GM19397 (cell line): ENCODE results near the gene ELMO1.

Experiments
- ATAC-seq: cut with Tn5 transposase; IDR thresholded peaks from one replicate; pipeline ENCODE4 v1.9.1; 2021; ENCODE audit warnings: mild to moderate bottlenecking, moderate library complexity; ENCODE audit not compliant: unreplicated experiment

Gene ELMO1

DNA sequence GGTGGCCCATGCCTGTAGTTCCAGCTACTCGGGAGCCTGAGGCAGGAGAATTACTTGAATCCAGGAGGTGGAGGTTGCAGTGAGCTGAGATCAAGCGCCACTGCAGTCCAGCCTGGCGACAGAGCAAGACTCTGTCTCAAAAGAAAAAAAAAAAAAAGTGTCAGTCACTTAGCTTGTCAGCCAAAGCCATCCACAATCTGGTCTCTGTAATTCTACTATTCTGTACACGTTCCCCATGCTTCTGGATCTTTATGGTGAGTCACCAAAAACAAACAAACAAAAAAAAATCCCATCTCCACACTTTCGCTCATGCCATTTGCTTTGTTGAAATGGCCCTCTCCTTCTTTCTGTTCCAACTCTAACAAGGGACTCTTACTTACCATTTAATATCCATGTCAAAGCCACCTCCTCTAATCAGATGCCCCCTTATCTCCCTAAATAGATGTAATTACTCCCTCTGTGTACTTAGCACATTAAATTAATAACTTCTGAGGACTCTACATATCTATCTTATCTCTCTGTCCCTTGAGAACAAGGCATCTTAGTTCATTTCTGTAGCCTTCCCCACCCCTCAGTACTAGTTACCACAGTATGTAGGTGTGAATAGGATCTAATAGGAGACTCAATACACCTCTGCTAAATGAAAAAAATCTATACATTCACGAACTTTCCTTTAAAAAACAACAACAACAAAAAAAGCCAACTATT, 128.4 kb downstream of the ELMO1 start:
- no peak for ATAC-seq

GRCh38 chr7:37318541-37318940, 130.1 kb downstream of the ELMO1 start:
- ATAC-seq = no peak

DNA sequence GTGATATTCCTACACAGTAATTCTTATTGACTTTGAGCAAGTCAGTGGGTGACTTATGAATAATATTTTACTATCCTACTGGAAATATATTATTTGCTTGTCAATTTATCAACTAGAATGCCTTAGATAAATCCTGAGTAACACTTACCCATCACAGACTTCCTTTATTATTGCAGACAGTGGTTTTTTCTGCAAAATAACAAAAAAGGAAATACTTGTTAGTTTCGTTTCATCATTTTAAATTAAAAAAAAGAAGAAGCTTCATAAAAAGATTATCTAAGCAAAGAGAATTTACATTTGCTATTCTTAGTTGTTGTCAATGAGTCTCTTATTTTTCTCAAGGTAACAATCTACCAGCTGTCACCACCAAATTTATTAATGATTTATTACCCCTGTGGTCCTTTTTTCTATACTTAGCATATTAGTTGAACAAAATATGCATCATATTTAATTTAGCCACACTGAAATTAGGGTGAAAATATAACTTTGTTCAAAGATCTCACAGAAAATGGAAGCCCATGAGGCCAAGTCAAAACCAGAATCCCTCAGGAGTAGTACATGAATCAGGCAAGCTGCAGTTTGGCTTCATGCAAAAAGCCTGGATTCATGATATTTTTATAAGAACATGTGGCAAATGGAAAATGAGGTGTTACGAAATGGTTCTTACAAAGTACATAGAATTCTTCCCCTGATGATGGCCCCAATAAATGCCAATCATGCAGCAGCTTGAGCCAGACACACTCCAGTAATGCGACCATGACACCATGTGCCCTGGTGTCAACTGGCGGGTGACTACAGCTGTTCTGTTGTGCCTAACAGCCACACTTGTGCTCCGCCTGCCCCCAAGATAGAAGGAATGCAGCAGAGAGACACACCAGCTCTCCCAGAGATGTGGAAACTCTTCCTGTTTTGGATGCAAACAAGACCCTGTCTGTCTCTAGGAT, 132.6 kb downstream of the ELMO1 start:
- ATAC-seq = no peak

GRCh38 chr7:37312608-37313007, 136.1 kb downstream of the ELMO1 start:
- ATAC-seq = no peak

DNA sequence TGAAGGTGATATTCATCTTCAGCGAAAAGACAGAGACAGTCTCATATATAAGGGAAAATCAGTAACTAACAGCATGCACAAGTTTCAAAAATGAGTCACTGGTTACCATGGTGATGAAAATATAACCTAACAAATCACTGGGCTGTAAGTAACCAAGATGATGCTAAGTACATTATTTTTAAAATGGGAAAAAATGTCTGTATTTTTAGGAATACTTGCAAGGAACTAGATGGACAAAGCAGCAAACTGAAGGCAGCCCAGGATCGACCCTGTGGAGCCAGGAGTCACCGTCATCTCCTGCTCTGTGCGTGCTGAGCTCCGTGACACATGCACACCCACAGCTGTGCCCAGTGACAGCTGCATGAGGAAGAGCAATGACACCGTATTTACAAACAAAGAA, 137.3 kb downstream of the ELMO1 start:
- ATAC-seq = no peak

DNA sequence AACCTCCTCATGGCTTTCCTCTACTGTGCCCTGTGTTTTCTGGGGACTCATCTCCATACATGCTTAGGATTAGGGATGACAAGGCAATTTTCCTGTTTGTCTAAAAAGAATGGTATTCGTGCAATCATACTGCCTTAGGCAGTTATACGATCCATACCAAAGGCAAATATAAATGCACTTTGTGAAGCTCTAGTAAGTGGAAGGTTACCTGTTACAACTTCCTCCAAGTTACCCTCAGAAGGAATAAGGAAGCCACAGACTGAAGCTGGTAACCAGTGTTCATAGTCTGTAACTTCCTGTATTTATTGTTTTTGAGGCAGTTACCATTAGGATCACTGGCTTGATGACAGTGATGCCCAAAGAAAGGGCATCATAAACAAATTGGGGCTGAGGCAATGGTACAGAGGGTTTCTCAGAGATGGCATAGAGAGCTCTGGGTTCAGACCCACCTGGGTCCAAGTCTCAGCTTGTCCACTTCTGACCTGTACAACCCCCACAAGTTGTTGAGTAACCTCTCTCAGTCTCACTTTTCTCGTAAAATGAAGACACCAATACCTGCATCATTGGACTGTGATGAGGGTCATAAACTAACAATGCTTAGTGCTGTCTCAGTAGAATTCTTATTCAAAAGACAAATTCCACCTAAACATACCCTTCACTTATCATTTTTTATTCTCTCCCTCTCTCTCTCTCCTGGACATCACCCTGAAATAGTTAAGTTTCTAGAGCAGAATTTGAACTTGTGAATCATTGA, 138.2 kb downstream of the ELMO1 start:
- no peak for ATAC-seq

DNA sequence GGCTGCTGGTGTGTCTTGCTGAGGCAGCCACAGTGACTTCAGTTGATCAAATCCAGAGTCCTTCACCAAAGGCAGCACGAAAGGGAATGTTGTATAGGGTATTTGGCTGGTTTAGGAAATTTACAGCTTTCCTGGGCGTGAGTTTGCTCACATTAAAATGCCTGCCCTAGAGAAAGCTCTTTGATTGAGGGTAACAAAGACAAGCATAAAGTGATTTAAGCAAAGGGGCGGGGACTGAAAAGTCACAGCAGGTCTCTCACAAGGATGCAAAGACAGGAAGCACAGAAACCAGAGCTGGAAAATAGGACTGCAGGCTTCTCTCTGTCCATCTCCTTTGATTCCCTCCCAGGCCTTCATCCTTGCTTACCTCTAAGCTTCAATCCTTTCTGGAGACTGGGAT, 139.2 kb downstream of the ELMO1 start:
- ATAC-seq = no peak

- ATAC-seq = no peak
Observed at GRCh38 chr7:37304921-37305320, 143.7 kb downstream of the ELMO1 start.

DNA sequence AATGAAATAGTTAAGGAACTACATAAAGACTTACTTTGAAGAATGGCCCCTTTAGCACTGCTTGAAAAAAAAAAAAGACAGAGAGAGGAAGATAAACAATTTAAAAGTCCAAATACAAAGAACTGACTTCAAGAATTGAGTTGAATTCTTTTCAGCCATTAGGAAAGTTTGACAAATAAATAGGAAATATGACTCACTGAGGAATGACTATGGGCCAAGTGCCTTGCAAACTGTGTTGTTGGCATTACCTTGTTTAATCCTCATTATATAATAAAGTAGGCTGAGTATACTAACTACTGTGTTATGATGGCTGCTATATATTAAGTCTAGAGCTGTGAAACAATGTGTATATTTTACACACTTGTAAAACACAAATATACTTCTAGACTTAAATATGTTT, 151.1 kb downstream of the ELMO1 start:
- no peak for ATAC-seq

GRCh38 chr7:37295401-37295800, 153.3 kb downstream of the ELMO1 start:
- ATAC-seq = no peak

DNA sequence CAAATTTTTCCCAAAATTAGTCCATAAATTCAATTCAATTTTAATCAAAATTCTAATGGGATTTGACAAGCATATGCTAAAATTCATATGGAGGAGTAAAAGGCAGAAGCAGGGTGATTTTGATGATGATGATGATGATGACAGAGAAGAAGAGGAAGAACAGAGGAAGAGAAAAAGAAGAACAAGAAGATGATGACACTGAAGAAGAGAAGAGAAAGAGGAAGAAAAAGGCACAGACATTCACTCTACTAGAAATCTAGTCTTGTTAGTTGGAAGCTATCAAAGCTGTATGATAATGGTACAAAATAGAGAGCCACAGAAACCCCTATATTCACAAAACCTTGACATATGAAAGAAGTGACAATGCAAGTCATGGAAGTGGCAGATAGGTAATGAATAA, 157.9 kb downstream of the ELMO1 start:
- no peak for ATAC-seq

DNA sequence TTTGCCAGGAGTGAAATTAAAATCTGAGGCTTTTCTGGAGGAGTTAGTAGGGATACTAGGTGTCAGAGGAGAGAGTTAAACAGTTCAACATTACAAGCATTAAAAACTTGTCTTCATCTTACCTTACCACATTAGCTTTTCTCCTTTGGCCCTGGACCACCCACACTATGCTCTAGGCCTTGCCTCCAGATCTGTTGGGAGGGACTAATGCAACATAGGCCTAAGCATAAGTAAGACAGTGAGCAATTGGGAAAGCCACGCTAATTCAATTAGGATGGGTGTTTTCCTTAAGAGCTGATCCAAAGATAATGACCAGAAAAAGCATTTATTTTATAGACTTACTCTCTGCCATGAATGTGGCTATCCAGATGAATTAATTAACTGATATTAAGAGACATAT, 158.9 kb downstream of the ELMO1 start:
- no peak for ATAC-seq

- ATAC-seq = no peak
Observed at GRCh38 chr7:37289367-37289766, 159.3 kb downstream of the ELMO1 start.

- ATAC-seq = peak; percentile 65
Observed at GRCh38 chr7:37287131-37287855, 161.4 kb downstream of the ELMO1 start.

GRCh38 chr7:37286454-37286832, 162.2 kb downstream of the ELMO1 start:
- no peak for ATAC-seq

DNA sequence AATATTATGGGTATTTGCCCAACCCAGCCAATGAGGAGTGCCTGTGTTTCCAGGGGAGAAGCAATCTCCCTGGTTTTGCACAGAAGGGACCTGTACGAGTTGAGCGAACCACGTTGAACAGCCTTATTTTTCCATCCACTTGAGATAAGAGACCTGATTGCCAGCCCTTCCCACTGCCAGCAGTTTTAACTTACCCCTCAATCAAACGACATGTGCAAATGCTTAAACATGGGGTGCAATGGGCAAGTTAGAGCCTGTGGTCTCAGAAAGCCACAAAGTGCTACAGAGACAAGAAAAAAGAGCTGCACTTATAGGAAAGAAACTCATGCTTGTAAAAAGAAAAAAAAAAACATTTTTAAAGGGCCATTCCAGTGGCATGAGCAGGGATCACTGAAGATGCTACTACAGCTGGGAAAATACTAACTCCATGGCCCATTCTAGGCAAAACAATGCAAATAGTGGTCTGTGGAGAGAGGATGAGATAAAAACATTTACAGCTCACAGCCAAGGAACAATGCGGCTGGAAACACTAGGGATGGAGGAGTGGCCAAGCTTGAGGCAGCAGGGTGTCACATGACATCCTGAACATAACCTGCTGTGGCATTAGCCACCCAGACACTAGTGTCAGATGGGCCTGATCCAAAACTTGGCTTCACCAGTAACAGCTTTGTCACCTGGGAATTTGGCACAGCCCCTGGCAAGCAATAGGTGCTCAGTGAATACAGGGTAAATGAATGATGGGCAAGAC, 162.8 kb downstream of the ELMO1 start:
- no peak for ATAC-seq

DNA sequence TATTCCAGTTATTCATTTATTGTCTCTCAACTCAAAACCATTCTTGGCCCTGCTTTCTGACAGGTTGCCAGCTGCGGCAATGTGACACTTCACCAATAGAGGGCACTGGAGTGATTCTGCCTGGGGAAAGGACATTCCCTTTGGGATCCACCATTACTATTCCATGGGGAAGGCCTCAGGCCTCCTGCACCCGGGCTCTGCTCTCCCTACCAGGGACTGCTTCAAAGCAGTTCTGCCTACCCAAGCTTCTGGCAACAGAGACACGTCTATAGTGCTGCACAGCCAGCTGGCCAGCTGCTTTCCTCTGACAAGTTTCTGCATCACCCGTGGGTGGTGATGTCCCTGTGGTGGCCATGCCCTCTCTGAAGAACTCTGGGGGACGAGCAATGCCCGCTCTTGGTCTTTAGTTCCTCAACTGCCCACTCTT, 163.8 kb downstream of the ELMO1 start:
- ATAC-seq = no peak

DNA sequence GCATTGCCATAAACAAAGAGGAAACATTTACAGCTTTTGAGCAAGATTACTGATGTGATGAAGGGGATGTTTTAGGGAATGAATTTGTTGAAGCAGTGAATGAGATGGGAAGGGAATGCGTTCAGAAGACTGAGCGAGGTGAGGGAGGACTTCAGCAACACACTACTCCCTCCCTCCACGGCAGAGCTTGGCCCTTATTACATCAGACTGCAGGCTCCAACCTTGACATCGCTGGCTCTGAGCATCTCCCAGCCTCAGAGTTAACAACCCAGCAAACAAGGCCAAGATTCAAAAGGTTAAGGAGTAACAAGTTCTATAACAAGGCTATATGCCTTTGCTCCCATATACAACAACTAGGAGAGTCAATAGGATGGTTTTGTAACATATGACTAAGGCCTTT, 164.4 kb downstream of the ELMO1 start:
- ATAC-seq = no peak

GRCh38 chr7:37283716-37284115, 164.9 kb downstream of the ELMO1 start:
- ATAC-seq = no peak

DNA sequence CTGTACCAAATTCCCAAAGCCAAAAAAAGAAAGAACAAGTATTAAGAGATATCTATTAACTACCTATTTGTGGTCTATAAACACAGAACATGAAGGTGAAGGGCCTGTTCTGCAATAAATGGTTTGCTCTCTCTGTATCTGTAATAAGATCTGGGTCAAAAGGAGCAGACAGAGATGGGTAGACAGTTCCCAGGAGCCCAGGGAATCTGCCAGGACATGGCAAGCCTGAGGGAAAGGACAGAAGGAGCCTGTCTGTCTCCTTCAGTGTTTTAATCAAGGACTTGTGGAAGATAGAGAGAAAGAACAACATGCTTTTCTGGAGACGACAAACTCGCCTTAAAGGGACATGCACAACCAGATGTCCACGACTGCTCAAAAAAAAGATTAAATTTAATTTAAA, 165.7 kb downstream of the ELMO1 start:
- no peak for ATAC-seq
